ENCODE measurements around the gene ERV3-1. TPM values are rescaled to one million over a fixed set of nuclear protein-coding genes. Genes with fewer than 3 reads are reported as not detected.

ERV3-1 gene
- total and polyA plus RNA-seq, 9 of the 15 experiments (the other 6 are each of a cell fraction or from before 2014, with no cell fraction given): 10.2 to 30.0 (median 22.0) TPM

GRCh38 chr7:65037740-65038688 is 31.5 kb upstream of the ERV3-1 start (continued):
- TF ChIP-seq JUND (IDR thresholded peaks at IDR 0.05; ENCODE audit: borderline replicate concordance, low read depth, low read length): no peak
- no peak for TF ChIP-seq JUND (tag; IDR thresholded peaks at IDR 0.05; ENCODE audit: borderline replicate concordance, low read depth, low read length)
- TF ChIP-seq CTBP1 (IDR thresholded peaks at IDR 0.05; ENCODE audit: borderline replicate concordance): 0 out of 2 replicates have a peak, but pooled peaks have one; percentile 20
- no peak for TF ChIP-seq MYBL2 (IDR thresholded peaks at IDR 0.05; ENCODE audit: low read depth)
- no peak for TF ChIP-seq MYBL2 (CRISPR knock-in tag; IDR thresholded peaks at IDR 0.05; ENCODE audit: borderline replicate concordance)
- no peak for TF ChIP-seq ATF4 (CRISPR knock-in tag; IDR thresholded peaks at IDR 0.05)
- no peak for TF ChIP-seq CBX3 (IDR thresholded peaks at IDR 0.05; ENCODE audit: borderline replicate concordance in 1 of 2, low read length in 2 of 2)
- TF ChIP-seq CBX1 (IDR thresholded peaks at IDR 0.05; ENCODE audit: low read depth): no peak
- no peak for TF ChIP-seq ARID1B (IDR thresholded peaks at IDR 0.05)
- TF ChIP-seq THAP12 (CRISPR knock-in tag; IDR thresholded peaks at IDR 0.05): peak; percentile 59; the same call in 1 of the 2 replicates
- no peak for TF ChIP-seq SMARCE1 (IDR thresholded peaks at IDR 0.05)
- TF ChIP-seq ASH1L (IDR thresholded peaks at IDR 0.05; ENCODE audit: borderline replicate concordance, low read depth, partially characterized antibody): no peak
- no peak for TF ChIP-seq CC2D1A (IDR thresholded peaks at IDR 0.05)
- TF ChIP-seq ZBTB1 (CRISPR knock-in tag; IDR thresholded peaks at IDR 0.05; ENCODE audit: borderline replicate concordance, low read depth): 0 out of 2 replicates have a peak, but pooled peaks have one; percentile 25
- TF ChIP-seq RB1 (IDR thresholded peaks at IDR 0.05; ENCODE audit: low read depth): peak; percentile 25; the same call in 1 of the 2 replicates
- TF ChIP-seq NEUROD1 (IDR thresholded peaks at IDR 0.05; ENCODE audit: borderline replicate concordance, low read depth, low read length, partially characterized antibody): no peak
- TF ChIP-seq ZFX (CRISPR knock-in tag; IDR thresholded peaks at IDR 0.05): peak; percentile 79
- no peak for TF ChIP-seq NR3C1 (CRISPR knock-in tag; IDR thresholded peaks at IDR 0.05)
- no peak for TF ChIP-seq DLX4 (CRISPR knock-in tag; IDR thresholded peaks at IDR 0.05)
- TF ChIP-seq NELFE (IDR thresholded peaks at IDR 0.05; ENCODE audit: insufficient read depth, insufficient read length): no peak
- TF ChIP-seq CREM (IDR thresholded peaks at IDR 0.05; ENCODE audit: low read depth): peak; percentile 29; the same call in 1 of the 2 replicates
- TF ChIP-seq CCAR2 (IDR thresholded peaks at IDR 0.05; ENCODE audit: low read depth, low read length): no peak
- no peak for TF ChIP-seq ARNT (IDR thresholded peaks at IDR 0.05)
- no peak for TF ChIP-seq OTX1 (CRISPR knock-in tag; IDR thresholded peaks at IDR 0.05)
- TF ChIP-seq SETDB1 (IDR thresholded peaks at IDR 0.05; ENCODE audit: low read length): no peak
- peak; percentile 32 for TF ChIP-seq RBBP5 (IDR thresholded peaks at IDR 0.05; ENCODE audit: borderline replicate concordance, insufficient read depth, low read length, poor library complexity, severe bottlenecking)

All from K562 (cell line).